Cardiac muscle cell (in vitro differentiated cells and primary cell): ENCODE data around the gene GJA3. TPM values are rescaled to one million over a fixed set of nuclear protein-coding genes. Genes with fewer than 3 reads are reported as not detected.

Source experiments
- DNase-seq, 2 donors: peaks; one replicate each; pipeline versions ENCODE4 v3.0.0 to v3.0.0-alpha.2; 2010 to 2017; ENCODE audit warnings: low read depth in 1 of 2, low spot score in 1 of 2
- H3K27ac ChIP-seq: fragments of 200-600 bp; sonication (generic); 2 replicates; pipeline ENCODE4 v1.5.1; 2016
- H3K27me3 ChIP-seq: fragments of 200-600 bp; sonication (generic); 2 replicates; pipeline ENCODE4 v1.6.0; 2016; ENCODE audit warnings: control low read depth
- H3K36me3 ChIP-seq: fragments of 200-600 bp; sonication (generic); 2 replicates; pipeline ENCODE4 v1.5.1; 2016; ENCODE audit warnings: control low read depth
- H3K4me1 ChIP-seq: fragments of 200-600 bp; sonication (generic); 2 replicates; pipeline ENCODE4 v1.8.1; 2017; ENCODE audit warnings: low read depth, mild to moderate bottlenecking, mixed run types
- H3K4me3 ChIP-seq: fragments of 200-600 bp; sonication (generic); 2 replicates; pipeline ENCODE4 v1.5.1; 2016; ENCODE audit warnings: mild to moderate bottlenecking
- H3K9me3 ChIP-seq: fragments of 200-600 bp; sonication (generic); 2 replicates; pipeline ENCODE4 v1.5.1; 2017; ENCODE audit warnings: low read depth, mild to moderate bottlenecking, control low read depth
- polyA plus RNA-seq: library from polyadenylated mRNA; unstranded; fragments of >200 nt; fragmentation: Nextera tagmentation; extraction: Ambion mirVana; gene quantifications from 2 replicates; pipeline ENCODE4 v1.2.1, GENCODE V29; 2016
- total RNA-seq: library from RNA; depleted of rRNA; stranded (reverse); fragments of >200 nt; gene quantifications from 2 replicates; pipeline ENCODE4 v1.2.3, GENCODE V29; 2016
- TF ChIP-seq, protein P1 (sequence below): IDR thresholded peaks from 2 replicates; pipeline ENCODE4 v1.5.1; 2012; ENCODE audit warnings: low read depth, mild to moderate bottlenecking, low read length

Gene GJA3
- total and polyA plus RNA-seq, 2 experiments from 2014 or later, result 123 to 201 TPM

DNA sequence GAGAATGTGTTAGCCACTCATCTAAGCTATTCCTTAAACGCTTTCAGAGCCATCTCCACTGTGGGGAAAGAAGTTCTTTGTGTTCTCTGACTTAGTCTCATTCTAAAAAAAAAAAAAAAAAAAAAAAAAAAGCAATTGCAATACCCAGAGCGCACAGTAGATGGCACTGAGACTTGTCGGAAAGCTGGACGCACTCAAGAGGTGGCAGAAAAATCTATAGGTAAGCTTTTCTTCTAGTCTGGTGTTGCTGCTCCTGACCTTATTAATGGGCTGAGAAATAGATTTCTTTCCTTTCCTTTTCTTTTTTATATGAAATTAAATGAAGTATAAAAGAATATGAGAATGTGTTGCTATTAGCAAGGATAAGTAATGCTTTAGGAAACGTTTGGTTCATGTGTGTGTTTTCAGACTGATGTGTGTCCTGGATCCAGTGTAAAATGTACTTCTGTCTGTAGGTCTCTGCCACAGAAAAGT is 36.5 kb upstream of the GJA3 start:
- TF ChIP-seq, protein P1, sequence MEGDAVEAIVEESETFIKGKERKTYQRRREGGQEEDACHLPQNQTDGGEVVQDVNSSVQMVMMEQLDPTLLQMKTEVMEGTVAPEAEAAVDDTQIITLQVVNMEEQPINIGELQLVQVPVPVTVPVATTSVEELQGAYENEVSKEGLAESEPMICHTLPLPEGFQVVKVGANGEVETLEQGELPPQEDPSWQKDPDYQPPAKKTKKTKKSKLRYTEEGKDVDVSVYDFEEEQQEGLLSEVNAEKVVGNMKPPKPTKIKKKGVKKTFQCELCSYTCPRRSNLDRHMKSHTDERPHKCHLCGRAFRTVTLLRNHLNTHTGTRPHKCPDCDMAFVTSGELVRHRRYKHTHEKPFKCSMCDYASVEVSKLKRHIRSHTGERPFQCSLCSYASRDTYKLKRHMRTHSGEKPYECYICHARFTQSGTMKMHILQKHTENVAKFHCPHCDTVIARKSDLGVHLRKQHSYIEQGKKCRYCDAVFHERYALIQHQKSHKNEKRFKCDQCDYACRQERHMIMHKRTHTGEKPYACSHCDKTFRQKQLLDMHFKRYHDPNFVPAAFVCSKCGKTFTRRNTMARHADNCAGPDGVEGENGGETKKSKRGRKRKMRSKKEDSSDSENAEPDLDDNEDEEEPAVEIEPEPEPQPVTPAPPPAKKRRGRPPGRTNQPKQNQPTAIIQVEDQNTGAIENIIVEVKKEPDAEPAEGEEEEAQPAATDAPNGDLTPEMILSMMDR, result peak; percentile 78
- Histone ChIP-seq H3K36me3 (no peaks in the 10 kb centered on the region), H3K27me3 (peaks cover 56% of the 10 kb centered on the region), H3K9me3 (peaks cover 3% of the 10 kb centered on the region), H3K4me1 (no peaks in the 10 kb centered on the region), H3K27ac (no peak overlapping the region), H3K4me3 (no peak overlapping the region)
- peak; percentile 58 to 60 for DNase-seq

DNA sequence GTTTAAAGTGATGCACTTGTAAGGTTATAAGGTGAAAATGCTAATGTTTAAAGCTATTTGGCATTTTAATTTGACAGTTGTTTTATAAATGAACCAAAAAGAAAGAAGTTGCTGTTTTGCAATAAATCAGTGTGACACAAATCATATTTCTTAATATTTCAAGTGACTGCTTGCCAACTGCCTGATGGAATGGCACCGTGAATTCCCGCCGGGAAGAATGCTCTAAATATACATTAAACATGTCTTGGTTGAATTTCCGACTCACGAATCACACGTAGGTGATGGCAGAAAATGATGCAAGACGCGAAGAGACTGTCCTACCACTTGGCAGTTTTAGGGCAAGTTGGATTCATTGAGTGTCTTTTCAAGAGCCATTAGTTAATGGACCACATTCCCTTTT is 34.9 kb upstream of the GJA3 start:
- TF ChIP-seq, protein P1, result no peak
- Histone ChIP-seq H3K4me1 (no peaks in the 10 kb centered on the region), H3K27me3 (peaks cover 72% of the 10 kb centered on the region), H3K4me3 (no peak overlapping the region), H3K27ac (no peak overlapping the region), H3K36me3 (no peaks in the 10 kb centered on the region), H3K9me3 (no peaks in the 10 kb centered on the region)
- no peak for DNase-seq

DNA sequence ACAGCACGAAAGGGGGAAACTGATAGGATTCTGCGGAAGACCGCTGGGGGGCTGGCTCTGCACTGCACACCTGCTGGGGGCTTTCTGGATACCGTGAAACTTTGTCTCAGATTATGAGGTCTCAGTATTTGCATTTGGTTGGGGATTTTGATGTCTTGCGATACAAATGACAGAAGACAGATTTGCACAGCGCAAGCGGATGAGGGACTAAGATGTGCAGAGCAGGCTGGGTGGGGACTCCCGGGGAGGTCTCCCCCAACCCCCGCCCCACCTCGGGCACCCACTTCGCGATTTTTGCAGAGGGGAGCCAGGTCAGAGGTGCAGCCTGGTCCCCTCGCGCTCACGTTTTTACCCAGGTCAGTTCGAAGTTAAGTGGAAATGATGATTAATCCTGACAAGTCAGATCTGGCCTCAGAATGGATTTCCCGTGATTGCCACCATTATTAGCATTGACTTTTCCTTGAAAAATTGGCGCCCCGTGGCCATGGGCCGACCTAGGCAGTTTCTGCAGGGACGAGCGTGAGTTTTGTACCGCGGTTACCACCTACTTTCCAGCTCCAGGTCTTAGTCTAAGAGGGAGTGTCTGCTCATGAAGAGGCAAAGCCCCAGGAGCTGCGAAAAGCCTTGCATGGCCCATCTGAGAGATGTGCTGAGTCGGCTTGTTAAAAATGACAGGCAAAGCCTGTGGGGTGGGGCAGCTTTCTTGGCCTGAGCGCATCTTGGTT is 33.2 kb upstream of the GJA3 start:
- peak overlapping the region; percentile 55 for H3K4me3 ChIP-seq
- DNase-seq, result no peak
- H3K9me3 ChIP-seq, result no peaks in the 10 kb centered on the region
- no peaks in the 10 kb centered on the region for H3K36me3 ChIP-seq
- peaks cover 88% of the 10 kb centered on the region for H3K27me3 ChIP-seq
- no peaks in the 10 kb centered on the region for H3K4me1 ChIP-seq
- TF ChIP-seq, protein P1, result no peak
- no peak overlapping the region for H3K27ac ChIP-seq

DNA sequence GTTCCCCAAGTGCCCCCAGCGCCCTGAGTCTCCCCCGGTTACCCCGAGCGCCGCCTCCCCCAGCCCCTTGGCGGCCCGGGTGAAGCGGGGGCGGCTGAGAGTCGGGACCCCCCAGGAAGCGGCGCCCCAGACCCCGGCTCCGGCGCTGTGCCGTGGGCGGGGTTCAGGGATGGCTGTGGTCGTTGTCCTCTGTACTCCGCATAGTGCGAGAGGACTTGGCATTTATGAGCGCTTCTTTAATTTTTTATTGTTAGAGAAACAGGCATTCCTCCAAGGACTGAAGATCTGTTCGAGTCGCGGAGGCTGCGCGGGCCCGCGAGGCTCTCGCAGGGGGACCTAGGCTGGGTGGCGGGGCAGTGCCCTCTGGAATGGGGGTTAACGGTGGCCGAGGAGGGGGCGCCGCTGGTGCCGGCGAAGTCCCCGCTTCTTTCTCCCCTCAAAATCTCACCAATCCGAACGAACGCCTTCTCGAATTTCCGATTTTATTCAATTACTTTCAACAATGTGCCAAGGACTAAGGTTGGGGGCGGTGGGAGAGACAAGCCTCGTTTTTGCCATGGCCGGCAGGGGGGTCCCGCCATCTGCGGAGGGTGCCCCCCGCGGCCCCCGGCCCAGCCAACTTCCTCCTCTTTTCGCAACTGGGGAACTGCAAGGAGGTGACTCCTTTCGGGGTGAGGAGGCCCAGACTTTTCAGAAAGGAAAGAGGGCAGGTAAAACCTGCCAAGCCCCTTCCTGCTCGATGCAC is 32.5 kb upstream of the GJA3 start:
- peaks cover 89% of the 10 kb centered on the region for H3K27me3 ChIP-seq
- H3K36me3 ChIP-seq, result no peaks in the 10 kb centered on the region
- H3K4me1 ChIP-seq, result no peaks in the 10 kb centered on the region
- no peaks in the 10 kb centered on the region for H3K9me3 ChIP-seq
- peak overlapping the region; percentile 55 for H3K4me3 ChIP-seq
- DNase-seq, result no peak
- TF ChIP-seq, protein P1, result no peak
- no peak overlapping the region for H3K27ac ChIP-seq

DNA sequence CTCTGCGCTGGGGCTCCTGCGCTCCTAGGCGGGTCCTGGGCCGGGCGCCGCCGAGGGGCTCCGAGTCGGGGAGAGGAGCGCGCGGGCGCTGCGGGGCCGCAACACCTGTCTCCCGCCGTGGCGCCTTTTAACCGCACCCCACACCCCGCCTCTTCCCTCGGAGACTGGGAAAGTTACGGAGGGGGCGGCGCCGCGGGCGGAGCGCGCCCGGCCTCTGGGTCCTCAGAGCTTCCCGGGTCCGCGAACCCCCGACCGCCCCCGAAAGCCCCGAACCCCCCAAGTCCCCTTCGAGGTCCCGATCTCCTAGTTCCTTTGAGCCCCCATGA is 31.9 kb upstream of the GJA3 start, which contains the start of gene GJB2:
Gene GJB2 (minus strand): TSS at position 103 of the 326 bp plus-strand sequence. CDS start 3,357 bp downstream, outside the sequence.
- DNase-seq, result no peak
- no peaks in the 10 kb centered on the region for H3K36me3 ChIP-seq
- H3K4me3 ChIP-seq, result peak within 1 kb of the TSS; percentile 55
- H3K27ac ChIP-seq, result no peak within 1 kb of the TSS
- H3K27me3 ChIP-seq, result peaks cover 94% of the 10 kb centered on the region
- TF ChIP-seq, protein P1, result no peak
- no peaks in the 10 kb centered on the region for H3K4me1 ChIP-seq
- H3K9me3 ChIP-seq, result no peaks in the 10 kb centered on the region
